ENCODE results near the gene ATG16L2.

DNA sequence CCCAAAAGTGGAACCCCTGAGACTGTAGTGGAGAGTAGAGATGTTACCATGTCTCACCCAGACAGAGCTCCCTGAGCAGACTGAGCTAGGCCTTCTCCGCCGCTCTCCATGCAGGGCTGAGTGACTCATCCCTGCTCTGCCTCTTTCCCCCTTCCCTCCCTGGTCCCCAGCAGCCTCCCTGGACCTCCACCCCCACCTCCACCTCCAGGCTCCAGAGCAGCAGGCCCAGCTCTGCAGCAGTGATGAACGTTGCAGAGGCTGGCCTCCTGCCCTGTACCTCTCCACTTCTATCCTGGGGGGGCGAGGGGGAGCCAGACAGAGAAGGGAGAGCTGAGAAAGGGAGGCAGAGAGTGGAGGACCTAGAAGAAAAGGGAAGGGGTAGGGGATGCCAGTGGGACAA, 42.7 kb upstream of the ATG16L2 start:
- TF ChIP-seq, protein P1, sequence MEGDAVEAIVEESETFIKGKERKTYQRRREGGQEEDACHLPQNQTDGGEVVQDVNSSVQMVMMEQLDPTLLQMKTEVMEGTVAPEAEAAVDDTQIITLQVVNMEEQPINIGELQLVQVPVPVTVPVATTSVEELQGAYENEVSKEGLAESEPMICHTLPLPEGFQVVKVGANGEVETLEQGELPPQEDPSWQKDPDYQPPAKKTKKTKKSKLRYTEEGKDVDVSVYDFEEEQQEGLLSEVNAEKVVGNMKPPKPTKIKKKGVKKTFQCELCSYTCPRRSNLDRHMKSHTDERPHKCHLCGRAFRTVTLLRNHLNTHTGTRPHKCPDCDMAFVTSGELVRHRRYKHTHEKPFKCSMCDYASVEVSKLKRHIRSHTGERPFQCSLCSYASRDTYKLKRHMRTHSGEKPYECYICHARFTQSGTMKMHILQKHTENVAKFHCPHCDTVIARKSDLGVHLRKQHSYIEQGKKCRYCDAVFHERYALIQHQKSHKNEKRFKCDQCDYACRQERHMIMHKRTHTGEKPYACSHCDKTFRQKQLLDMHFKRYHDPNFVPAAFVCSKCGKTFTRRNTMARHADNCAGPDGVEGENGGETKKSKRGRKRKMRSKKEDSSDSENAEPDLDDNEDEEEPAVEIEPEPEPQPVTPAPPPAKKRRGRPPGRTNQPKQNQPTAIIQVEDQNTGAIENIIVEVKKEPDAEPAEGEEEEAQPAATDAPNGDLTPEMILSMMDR (IDR thresholded peaks at IDR 0.05) = no peak
- no peak for TF ChIP-seq EZH2 (IDR thresholded peaks at IDR 0.05; ENCODE audit: borderline replicate concordance, insufficient read depth, low read depth, low read length, poor library complexity, severe bottlenecking)
